ENCODE measurements around the gene CDC37.
"Not testable (repeated sequence)": the region's sequence is repeated elsewhere in the genome, so short reads cannot be mapped to it uniquely, and the experiment has no call there.

Gene CDC37

DNA sequence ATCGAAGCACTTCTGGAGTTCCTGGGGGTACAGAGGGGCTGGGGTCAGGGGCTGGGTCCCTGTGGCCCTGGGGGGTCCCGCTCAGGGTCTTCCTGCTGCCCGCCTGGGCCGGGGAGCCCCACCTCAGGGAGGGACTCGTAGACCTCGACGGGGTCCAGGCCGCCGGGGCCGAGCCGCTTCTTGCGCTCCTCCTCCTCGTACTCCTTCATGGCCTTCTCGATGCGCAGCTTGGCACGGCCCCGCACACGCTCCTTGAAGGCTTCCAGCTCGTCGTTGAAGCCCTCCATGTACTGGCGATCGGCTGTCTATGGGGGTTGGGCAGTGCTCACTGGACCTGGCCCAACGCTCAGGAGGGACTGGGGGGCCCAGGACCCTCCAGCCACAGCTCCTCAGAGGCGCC lies 10.2 kb downstream of the CDC37 start:
- DNase-seq = no peak

DNA sequence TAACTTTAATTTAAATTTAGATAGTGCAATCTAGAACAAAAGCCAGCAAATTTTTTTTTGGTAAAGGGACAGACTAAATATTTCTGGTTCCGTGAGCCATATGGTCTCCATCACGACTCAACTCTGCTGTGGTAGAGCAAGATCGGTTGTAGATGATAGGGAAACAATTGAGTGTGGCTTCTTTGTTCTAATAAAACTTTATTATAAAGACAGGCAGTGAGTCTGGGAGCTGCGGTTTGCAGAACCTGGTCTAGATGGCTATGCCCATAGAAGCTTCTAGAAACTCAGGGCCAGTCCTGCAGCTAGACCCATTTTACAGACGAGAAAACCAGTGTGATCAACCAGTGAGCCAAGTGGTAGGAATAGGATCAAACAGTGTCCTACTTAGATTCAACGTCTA lies 11.2 kb downstream of the CDC37 start:
- DNase-seq = no peak

DNA sequence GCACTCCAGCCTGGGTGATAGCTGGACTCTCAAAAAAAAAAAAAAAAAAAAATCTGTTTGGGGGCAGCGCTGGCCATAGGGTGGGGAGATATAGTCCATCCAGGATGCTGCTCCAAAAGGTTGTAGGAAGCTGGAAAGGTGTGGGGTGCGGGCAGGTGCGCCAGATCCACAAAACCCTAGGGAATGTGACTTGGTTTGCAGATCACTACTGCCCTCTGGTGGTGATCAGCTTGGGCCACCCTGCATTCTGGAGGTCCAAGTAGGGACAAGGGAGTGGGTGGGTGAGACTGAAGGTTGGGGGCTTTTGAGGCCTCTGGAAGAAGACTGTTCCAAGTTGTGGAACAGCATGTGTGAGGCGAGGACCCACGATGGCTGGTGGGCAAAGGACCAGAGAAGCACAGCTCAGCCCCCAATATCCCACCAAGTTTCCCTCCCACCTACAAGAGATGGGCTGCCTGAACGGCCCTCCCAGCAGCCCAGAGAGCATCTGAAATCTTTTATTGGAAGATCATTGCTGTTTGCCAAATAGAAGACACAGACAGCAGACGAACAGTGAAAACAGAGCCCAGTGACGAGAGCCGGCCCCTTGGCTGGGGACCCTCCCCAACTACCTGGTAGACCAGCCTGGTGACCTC lies 12.6 kb downstream of the CDC37 start:
- peak; percentile 68 for DNase-seq

DNA sequence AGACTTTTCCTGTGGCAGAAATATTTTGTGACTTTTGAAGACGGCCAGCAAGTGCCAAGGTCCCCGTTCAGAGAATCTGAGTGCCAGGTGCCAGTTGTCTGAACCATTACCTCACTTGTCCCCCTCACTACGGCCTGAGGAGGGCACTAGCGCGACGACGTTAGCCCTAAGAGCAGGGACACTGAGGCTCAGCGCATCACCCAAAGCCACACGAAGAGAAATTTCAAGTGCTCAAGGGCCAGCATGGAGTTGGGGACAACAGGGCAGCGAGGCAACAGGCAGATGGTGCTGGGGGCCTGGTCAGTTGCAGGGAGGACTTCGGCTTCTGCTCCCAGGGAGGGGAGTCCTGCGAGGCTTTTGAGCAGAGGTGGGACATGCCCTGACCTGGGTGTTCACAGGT lies 13.5 kb downstream of the CDC37 start:
- DNase-seq = no peak

DNA sequence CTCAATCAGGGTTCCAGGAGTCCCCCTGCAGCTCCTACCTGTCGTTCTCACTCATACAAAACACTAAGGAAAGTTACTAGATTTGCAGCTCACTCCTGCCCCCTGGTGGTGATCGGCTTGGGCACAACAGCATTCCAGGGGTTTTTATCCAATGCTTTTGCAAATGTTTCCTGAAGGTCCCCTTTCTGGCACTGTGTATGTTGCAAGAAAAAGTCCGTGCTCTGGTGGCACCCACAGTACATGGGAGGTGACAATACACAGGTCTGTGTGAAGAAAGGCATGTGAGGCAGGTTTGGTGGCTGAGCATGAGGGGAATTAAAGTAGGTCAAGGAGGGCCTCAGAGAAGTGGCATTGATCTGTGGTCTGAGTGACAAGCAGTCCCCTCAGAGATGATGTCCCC lies 14.4 kb downstream of the CDC37 start:
- peak; percentile 75 for DNase-seq

DNA sequence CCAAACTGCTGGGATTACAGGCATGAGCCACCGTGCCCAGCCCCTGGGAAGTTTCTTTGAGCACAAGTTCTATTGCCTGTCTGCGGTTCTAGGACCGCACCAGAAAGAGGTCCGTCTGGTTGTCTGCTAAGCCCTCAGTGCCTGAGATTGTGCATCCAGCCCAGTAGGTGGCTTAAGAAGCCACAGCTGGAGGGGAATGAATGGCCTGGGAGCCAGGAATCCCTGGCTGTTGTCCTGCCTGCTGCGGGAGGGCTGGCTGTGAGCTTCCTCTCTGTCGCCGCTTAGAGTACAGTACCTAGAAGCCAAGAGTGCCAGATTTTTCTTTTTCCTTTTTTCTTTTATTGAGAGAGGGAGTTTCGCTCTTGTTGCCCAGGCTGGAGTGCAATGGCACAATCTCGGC lies 18.8 kb downstream of the CDC37 start:
- DNase-seq = no peak

DNA sequence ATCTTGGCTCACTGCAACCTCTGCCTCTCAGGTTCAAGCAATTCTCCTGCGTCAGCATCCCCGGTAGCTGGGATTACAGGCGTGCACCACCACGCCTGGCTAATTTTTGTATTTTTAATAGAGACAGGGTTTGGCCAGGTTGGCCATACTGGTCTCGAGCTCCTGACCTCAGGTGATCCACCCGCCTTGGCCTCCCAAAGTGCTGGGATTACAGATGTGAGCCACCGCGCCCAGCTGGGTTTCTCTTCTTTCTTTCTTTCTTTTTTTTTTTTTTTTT lies 20.2 kb downstream of the CDC37 start:
- not testable (repeated sequence) for DNase-seq

DNA sequence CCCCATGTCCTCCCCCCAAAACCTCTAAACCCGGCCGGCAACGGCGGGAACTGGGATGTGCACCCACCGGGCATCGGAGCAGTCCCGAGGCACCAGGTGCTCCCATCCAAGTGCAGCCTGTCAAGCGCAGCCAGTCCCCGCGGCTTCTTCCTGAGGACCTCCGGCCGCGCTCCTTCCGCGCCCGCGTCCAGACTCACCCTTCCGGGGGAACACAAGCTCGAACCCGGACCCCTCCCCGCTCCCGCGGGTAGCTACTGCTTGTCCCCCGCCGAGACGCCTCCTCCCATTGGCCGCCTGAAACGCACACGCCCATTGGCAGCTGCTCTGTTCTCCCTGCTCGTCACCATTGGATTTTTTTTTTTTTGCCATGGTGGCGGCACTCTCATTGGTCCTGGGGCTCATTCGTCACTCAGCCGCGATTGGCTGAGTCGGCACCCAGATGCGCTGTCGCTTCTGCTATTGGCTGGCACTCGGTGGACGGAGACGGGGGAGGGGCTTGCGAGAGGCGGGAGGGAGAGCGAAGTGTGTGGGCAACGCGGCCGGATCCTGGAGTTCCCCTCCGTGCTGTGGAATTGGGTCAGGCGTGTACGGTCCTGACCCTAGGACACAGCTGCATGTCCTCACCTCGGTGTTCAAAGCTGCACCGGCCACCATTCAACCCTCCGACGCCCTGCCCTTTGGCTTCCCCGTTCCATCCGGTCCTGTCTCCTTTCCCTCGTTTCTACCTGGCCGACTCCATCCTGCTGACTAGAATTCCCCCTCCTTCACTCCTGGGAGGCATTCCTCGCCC lies 22.8 kb downstream of the CDC37 start, which contains the start of gene TYK2:
Gene TYK2 (minus strand): TSS at position 260 of the 790 bp plus-strand sequence. CDS start 2,166 bp downstream, outside the sequence.
- DNase-seq = peak; percentile 98

DNA sequence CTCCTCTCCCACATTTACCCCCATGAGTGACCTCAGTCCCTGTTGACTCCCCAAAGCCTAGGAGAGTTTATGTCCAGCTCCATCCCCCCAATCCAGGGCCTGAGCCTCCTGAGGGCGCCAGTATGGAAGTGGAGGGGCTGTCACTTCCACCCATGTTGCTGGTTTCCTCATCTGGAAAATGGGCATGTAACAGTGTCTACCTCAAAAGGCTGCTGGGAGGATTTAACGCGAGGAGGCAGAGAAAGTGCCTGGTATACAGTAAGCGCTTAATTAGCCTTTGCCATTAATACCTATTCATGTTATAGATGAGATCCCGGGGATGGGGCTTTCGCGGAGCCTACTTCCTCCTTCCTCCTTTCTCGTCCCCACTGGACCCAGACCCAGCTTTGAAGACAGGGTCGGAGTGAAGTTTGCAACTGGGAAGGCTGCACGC lies 23.4 kb downstream of the CDC37 start:
- no peak for DNase-seq

DNA sequence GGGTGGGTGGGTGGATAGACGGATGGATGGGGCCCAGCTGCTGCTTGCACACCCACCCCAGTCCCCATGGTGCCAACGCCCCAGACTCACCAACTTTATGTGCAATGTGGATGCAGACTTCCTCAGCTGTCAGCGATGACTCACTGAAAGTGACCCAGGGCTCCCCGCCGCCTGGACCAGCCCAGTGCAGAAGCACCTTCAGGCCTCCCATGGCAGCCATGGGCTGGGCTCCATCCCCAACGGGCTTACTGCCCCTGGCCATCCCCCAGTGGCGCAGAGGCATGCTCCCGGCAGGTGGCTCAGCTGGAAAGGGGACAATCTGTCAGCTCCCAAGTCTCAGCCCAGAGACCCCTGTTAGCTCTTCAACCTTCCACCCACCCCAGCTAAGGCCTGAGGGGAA lies 25.2 kb downstream of the CDC37 start:
- no peak for DNase-seq

DNA sequence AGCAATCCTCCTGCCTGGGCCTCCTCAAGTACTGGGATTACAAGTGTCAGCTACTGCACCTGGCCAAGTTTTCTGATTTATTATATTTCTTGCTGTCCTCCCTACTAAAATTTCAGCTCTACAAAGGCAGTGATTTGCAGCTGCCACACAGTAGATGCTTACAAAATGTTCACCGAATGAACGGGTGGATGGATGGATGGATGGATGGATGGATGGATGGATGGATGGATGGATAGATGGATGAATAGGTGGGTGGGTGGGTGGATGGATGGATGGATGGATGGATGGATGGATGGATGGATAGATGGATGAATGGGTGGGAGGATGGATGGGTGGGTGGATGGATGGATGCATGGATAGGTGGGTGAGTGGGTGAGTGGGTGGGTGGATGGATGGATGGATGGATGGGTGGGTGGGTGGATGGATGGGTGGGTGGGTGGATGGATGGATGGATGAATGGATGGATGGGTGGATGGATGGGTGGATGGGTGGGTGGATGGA lies 26.2 kb downstream of the CDC37 start:
- DNase-seq = not testable (repeated sequence)

DNA sequence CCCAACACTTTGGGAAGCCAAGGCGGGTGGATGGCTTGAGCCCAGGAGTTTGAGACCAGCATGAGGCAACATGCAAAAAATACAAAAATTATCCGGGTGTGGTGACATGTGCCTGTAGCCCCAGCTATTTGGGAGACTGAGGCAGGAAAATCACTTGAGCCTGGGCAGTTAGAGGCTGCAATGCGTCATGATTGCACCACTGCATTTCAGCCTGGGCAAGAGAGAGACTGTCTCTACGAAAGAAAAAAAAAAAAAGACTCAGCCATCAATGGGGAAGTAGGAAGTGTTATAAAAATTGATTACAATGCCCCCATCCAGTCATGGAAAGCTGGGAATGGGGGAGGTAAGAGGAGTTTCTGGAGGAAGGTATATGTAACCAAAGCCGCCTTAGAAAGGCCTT lies 28.4 kb downstream of the CDC37 start:
- no peak for DNase-seq

DNA sequence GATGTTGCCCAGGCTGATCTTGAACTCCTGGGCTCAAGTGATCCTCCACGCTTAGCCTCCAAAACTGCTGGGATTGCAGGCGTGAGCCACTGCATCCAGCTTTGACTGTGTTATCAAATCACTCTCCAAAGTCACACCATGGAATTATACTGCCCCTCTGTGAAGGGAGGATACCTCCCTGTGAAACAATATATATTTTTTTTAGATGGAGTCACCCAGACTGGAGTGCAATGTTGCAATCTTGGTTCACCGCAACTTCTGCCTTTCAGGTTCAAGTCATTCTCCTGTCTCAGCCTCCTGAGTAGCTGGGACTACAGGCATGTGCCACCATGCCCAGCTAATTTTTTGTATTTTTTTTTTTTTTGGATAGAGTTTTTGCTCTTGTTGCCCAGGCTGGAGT lies 30.7 kb downstream of the CDC37 start:
- no peak for DNase-seq

DNA sequence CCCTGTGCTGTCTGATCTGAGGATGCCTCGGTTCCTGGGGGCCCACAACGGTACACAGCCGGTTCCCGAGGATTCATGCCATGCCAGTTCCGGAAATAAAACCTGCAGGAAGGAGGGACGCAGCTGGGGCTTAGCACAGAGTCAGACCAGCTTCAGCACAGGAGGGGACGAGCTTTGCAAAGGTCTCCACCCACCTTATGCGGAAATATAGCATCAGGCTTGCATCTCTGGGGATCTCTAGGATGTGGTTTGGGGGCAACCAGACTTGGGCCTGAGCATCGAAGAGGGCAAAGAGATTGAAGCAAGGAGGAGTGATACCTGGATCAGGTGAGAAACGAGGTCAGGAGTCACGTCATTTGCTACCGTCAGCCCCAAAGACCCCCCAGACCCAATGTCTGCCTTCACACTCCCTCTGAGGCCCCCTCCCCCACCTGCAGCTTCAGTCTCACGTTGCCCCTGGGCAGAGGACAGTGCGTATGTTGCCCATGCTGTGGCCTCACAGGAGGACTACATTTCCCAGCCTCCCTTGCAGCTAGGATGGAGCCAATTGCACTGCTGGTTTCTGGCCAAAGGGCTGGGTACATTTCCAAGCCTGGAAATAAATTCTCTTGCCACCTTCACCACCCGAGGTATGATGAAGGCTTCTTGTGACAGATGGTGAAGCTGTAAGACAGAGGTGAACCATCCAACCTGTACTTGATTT lies 35.1 kb downstream of the CDC37 start:
- no peak for DNase-seq

DNA sequence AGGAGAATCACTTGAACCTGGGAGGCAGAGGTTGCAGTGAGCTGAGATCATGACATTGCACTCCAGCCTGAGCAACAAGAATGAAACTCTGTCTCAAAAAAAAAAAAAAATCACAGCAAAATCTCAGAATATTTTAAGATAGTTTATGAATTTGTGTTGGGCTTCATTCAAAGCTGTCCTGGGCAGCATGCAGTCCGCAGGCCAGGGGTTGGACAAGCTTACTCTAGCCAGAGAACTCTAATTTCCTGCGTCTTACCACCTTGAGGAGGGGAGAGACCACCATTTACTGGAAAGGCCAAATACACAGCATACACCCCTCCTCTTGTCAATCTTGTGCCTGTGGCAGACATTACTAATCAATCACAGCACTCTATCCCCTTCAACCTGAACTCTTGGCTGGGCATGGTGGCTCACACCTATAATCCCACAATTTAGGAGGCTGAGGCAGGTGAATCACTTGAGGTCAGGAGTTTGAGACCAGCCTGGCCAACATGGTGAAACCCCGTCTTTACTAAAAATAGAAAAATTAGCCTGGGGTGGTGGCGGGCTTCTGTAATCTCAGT lies 36.3 kb downstream of the CDC37 start:
- not testable (repeated sequence) for DNase-seq

DNA sequence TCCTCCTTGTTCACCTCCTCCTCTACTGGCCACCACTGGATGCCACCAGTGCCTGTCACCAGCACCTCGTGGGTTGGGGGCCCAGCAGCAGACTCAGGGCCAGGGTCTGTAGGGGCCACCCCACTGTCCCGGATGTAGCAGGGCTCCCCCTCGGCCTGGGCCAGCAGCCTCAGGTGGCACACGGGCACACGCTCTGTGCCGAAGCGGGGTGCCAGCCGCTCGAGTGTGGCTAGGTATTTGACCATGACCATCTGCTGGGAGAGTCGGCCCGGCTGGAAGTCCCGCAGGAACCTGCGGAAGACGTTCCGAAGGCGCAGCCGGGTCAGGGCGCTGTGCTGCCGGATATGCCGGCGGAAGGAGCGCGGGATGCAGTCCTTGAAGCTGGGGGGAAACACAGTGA lies 37.8 kb downstream of the CDC37 start:
- DNase-seq = no peak

DNA sequence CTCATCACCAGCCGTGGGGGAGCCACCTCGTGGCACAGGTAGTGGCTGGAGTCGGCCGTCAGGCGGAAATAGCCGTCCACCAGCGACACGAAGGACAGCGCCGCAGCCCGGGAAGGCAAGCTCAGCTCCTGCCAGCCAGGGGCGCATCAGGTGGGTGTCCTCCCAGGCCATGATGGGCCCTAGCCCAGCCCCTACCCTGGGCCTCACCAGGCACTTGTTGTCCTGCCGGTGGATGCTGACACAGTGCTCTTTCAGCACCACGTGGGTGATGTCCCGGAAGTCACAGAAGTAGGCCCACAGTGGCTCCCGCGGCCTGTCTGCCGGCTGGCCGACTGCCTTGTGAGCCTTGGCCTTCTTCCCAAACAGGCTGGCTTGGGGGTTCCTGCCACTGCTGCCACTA lies 38.7 kb downstream of the CDC37 start:
- no peak for DNase-seq

DNA sequence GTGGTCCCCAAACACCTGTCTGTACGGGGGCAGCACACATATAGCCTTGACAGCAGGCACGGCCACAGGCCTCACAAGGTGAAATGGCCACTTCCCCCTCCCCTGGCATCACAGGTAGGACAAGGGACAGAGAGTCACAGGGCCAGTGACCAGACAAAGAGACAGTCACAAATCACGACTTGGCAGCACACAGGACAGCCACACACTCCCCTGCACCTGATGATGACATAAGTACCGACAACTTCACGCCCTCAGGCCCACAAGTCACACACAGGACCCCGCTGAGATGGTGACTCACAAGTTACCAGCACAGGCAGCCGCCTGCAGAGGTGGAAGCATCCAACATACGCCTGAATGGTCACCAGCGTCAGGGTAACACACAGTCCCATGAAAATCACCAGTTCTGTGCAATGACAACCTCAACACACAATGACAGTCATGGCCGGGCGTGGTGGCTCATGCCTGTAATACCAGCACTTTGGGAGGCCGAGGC lies 39.5 kb downstream of the CDC37 start:
- no peak for DNase-seq

DNA sequence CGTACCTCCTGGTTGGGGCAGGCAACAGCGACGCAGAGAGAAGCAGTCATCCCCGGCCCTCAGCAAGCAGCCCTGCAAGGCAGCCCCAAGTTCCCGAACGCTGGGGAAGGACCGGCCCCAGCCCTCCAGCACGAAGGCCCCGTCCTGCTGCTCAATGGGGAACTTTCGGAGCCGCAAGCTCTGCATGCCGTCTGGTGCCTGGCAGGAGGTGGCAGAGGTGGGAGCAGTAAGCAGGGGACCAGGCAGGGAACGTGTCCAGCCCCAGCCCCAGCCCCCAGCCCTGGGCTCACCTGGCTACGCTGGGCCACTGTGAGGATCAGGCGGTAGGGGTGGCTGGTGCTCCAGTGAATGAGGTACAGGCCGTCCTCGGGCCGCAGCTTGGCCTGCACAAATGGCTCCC lies 41.1 kb downstream of the CDC37 start:
- no peak for DNase-seq

DNA sequence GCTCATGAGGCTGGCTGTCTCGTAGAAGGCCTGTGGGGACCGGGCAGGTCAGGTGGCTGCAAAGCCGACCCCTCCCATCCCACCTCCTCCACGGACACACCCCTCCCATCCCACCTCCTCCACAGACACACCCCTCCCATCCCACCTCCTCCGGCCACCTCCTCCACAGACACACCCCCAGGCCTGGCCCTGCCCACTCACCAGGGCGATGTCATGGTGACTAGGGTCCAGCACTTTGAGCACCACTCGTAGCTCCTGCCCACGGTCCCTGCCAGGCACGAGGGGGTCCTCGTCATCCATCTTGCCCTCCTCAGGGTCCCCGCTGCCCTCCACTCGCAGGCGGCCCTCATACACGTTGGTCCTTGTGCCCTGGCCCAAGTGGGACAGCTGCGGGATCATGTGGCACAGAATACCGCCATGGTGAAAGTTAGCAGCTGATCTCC lies 41.8 kb downstream of the CDC37 start:
- no peak for DNase-seq

DNA sequence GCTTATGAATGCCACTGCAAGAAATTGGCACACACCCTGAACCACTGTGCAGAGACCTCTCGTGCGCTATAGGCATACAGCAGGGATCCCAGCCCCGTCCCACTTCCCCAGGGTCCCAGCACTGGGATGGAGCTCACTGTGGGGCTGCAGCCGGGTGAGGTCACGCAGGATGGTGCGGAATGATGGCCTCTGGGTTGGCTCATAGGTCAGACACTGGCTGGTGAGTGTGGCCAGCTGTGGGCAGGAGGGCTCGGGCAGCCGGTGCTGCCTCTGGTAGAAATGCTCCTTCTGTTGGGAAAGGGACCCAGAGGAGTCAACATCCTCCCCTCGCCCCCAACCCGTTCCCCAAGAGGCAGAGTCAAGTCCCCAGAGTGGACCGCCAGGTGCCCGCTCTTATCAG lies 46.9 kb downstream of the CDC37 start:
- no peak for DNase-seq

DNA sequence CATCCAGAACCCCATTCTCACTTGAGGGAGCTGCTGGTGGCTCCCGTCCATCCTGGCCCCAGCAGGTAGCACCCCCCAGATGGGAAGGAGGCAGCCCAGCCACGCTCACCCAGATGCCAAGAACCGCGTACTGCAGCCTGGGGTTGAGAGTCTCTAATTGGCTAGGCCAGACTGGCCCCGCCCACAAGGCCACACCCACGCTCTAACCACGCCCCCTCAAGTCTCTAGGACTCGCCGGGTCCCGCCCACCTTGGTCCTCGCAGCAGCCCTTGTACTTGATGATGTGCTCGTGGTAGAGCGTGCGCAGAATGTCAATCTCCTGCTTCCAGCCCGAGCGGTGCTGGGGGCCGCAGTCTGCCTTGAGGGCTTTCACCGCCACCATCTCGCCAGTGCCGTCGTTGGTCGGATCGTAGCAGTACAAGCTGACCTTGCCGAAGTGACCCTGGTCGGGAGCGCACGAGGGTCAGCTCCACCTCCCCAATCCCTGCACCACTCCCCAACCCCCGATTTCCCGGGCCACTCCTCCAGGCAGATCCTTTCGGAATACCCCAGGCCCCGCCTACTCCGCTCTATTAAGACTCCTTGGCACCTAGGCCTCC lies 49.5 kb downstream of the CDC37 start:
- no peak for DNase-seq

Data from COR-L47 (cell line).